Astrocyte (in vitro differentiated cells and primary cell): ENCODE measurements around the gene OCA2. TPM values are rescaled to one million over a fixed set of nuclear protein-coding genes. Genes with fewer than 3 reads are reported as not detected.
A peak's percentile ranks its signal among the peaks of the same experiment; 100 is the strongest.

ENCODE experiments used
- DNase-seq: peaks from one replicate; pipeline ENCODE4 v3.0.0-alpha.2; 2010; ENCODE audit warnings: low read depth
- FAIRE-seq: peaks from 2 replicates; lab custom pipeline; 2011; peaks lifted over from hg19 to GRCh38; lab: Jason Lieb, UNC
- H2AFZ ChIP-seq: 2 replicates; pipeline ENCODE4 v1.6.0; 2012; ENCODE audit warnings: low read depth, low read length, inconsistent platforms
- H3K27ac ChIP-seq: 2 replicates; pipeline ENCODE4 v1.5.1; 2011; ENCODE audit warnings: low read depth, low read length, inconsistent platforms
- H3K27me3 ChIP-seq: 2 replicates; pipeline ENCODE4 v1.6.0; 2011; ENCODE audit warnings: low read length, inconsistent platforms; ENCODE audit not compliant: insufficient read depth
- H3K36me3 ChIP-seq: 2 replicates; pipeline ENCODE4 v1.5.1; 2011; ENCODE audit warnings: low read length, inconsistent platforms; ENCODE audit not compliant: insufficient read depth
- H3K4me1 ChIP-seq: 2 replicates; pipeline ENCODE4 v1.5.1; 2011; ENCODE audit warnings: low read length, inconsistent platforms; ENCODE audit not compliant: insufficient read depth
- H3K4me2 ChIP-seq: 2 replicates; pipeline ENCODE4 v1.6.0; 2012; ENCODE audit warnings: low read length, inconsistent platforms
- H3K4me3 ChIP-seq: 2 replicates; pipeline ENCODE4 v1.5.1; 2011; ENCODE audit warnings: low read depth, mild to moderate bottlenecking, low read length, inconsistent platforms; ENCODE audit not compliant: insufficient read depth
- H3K79me2 ChIP-seq: 2 replicates; pipeline ENCODE4 v1.6.0; 2012; ENCODE audit warnings: mild to moderate bottlenecking, low read length, inconsistent platforms; ENCODE audit not compliant: insufficient read depth
- H3K9ac ChIP-seq: 2 replicates; pipeline ENCODE4 v1.6.0; 2012; ENCODE audit warnings: mild to moderate bottlenecking, low read length, inconsistent platforms
- H3K9me3 ChIP-seq: 2 replicates; pipeline ENCODE4 v1.5.1; 2012; ENCODE audit warnings: low read depth, mild to moderate bottlenecking, low read length, inconsistent platforms; ENCODE audit not compliant: insufficient read depth
- H4K20me1 ChIP-seq: 2 replicates; pipeline ENCODE4 v1.6.0; 2012; ENCODE audit warnings: low read length, inconsistent platforms; ENCODE audit not compliant: insufficient read depth
- H3K27ac Mint-ChIP-seq: one replicate; pipeline ENCODE4 v1.8.0; 2021; ENCODE audit warnings: mild to moderate bottlenecking, mixed read lengths; ENCODE audit not compliant: unreplicated experiment
- H3K27me3 Mint-ChIP-seq: one replicate; pipeline ENCODE4 v1.8.0; 2021; ENCODE audit warnings: low read depth, mixed read lengths; ENCODE audit not compliant: unreplicated experiment
- H3K36me3 Mint-ChIP-seq: one replicate; pipeline ENCODE4 v1.8.0; 2021; ENCODE audit warnings: low read depth, mixed read lengths; ENCODE audit not compliant: unreplicated experiment
- H3K4me1 Mint-ChIP-seq: one replicate; pipeline ENCODE4 v1.8.0; 2021; ENCODE audit warnings: low read depth, mixed read lengths; ENCODE audit not compliant: unreplicated experiment
- H3K4me3 Mint-ChIP-seq: one replicate; pipeline ENCODE4 v1.8.0; 2021; ENCODE audit warnings: mild to moderate bottlenecking, moderate library complexity, mixed read lengths; ENCODE audit not compliant: unreplicated experiment
- H3K9me3 Mint-ChIP-seq: one replicate; pipeline ENCODE4 v1.8.0; 2021; ENCODE audit warnings: mild to moderate bottlenecking, mixed read lengths; ENCODE audit not compliant: unreplicated experiment
- CTCF ChIP-seq: IDR thresholded peaks from 2 replicates; pipeline ENCODE4 v1.5.1; 2011; ENCODE audit warnings: low read depth, mild to moderate bottlenecking, inconsistent platforms, low read length, moderate library complexity; ENCODE audit not compliant: insufficient read depth
- EZH2 ChIP-seq: IDR thresholded peaks from 2 replicates; pipeline ENCODE4 v1.6.1; 2012; ENCODE audit warnings: mild to moderate bottlenecking, low read length, inconsistent platforms; ENCODE audit not compliant: insufficient read depth
- total RNA-seq: library from RNA; stranded (reverse); gene quantifications from 2 replicates; pipeline ENCODE4 v1.2.1, GENCODE V29; 2021

The OCA2 gene
- total RNA-seq, 1 donor from 2014 or later: 2.9 TPM

GRCh38 chr15:28106294-28107110 is 7.4 kb upstream of the OCA2 start:
- Histone ChIP-seq H4K20me1 (no peaks in the 10 kb centered on the region), H3K79me2 (no peaks in the 10 kb centered on the region), H2AFZ (peak overlapping the region; percentile 75), H3K36me3 (peaks cover 3% of the 10 kb centered on the region), H3K27ac (no peak overlapping the region), H3K4me1 (peaks cover 7% of the 10 kb centered on the region), H3K9me3 (no peaks in the 10 kb centered on the region), H3K27me3 (no peaks in the 10 kb centered on the region), H3K9ac (peak overlapping the region; percentile 63), H3K4me2 (peak overlapping the region; percentile 98), H3K4me3 (peak overlapping the region; percentile 71)
- H3K9me3 Mint-ChIP-seq: no peaks in the 10 kb centered on the region
- FAIRE-seq (no peak), DNase-seq (no peak)
- H3K4me3 Mint-ChIP-seq: no peak overlapping the region
- H3K27ac Mint-ChIP-seq: no peak overlapping the region
- TF ChIP-seq EZH2: no peak
- TF ChIP-seq CTCF: no peak
- H3K36me3 Mint-ChIP-seq: peaks cover 3% of the 10 kb centered on the region
- no peaks in the 10 kb centered on the region for H3K4me1 Mint-ChIP-seq
- H3K27me3 Mint-ChIP-seq: peaks cover 19% of the 10 kb centered on the region

GRCh38 chr15:28105793-28106192 is 6.7 kb upstream of the OCA2 start:
- H3K4me3 ChIP-seq: no peak overlapping the region
- H3K27ac ChIP-seq: no peak overlapping the region
- H3K9me3 ChIP-seq: no peaks in the 10 kb centered on the region
- no peaks in the 10 kb centered on the region for H3K36me3 Mint-ChIP-seq
- no peak overlapping the region for H3K27ac Mint-ChIP-seq
- DNase-seq (no peak), FAIRE-seq (no peak)
- H3K9ac ChIP-seq: no peak overlapping the region
- no peaks in the 10 kb centered on the region for H3K79me2 ChIP-seq
- H2AFZ ChIP-seq: no peak overlapping the region
- H3K4me1 ChIP-seq: peaks cover 7% of the 10 kb centered on the region
- no peaks in the 10 kb centered on the region for H3K9me3 Mint-ChIP-seq
- H3K27me3 Mint-ChIP-seq: peaks cover 27% of the 10 kb centered on the region
- H3K36me3 ChIP-seq: no peaks in the 10 kb centered on the region
- H3K4me2 ChIP-seq: peak overlapping the region; percentile 98
- TF ChIP-seq CTCF (no peak), EZH2 (no peak)
- no peaks in the 10 kb centered on the region for H4K20me1 ChIP-seq
- no peaks in the 10 kb centered on the region for H3K4me1 Mint-ChIP-seq
- peak overlapping the region; percentile 57 for H3K4me3 Mint-ChIP-seq
- H3K27me3 ChIP-seq: peaks cover 3% of the 10 kb centered on the region

GRCh38 chr15:28105224-28105791 is 6.2 kb upstream of the OCA2 start:
- Mint-ChIP-seq H3K9me3 (no peaks in the 10 kb centered on the region), H3K27ac (no peak overlapping the region), H3K36me3 (no peaks in the 10 kb centered on the region), H3K4me1 (no peaks in the 10 kb centered on the region), H3K4me3 (no peak overlapping the region), H3K27me3 (peaks cover 31% of the 10 kb centered on the region)
- TF ChIP-seq CTCF (no peak), EZH2 (no peak)
- no peak for FAIRE-seq
- peaks cover 7% of the 10 kb centered on the region for H3K4me1 ChIP-seq
- H3K9me3 ChIP-seq: no peaks in the 10 kb centered on the region
- H3K27me3 ChIP-seq: peaks cover 6% of the 10 kb centered on the region
- no peak for DNase-seq
- H4K20me1 ChIP-seq: no peaks in the 10 kb centered on the region
- H3K4me2 ChIP-seq: no peak overlapping the region
- no peak overlapping the region for H3K27ac ChIP-seq
- no peaks in the 10 kb centered on the region for H3K36me3 ChIP-seq
- H2AFZ ChIP-seq: no peak overlapping the region
- no peak overlapping the region for H3K9ac ChIP-seq
- no peaks in the 10 kb centered on the region for H3K79me2 ChIP-seq
- H3K4me3 ChIP-seq: no peak overlapping the region
